ENCODE results near the gene RGS6.

RGS6 gene

DNA sequence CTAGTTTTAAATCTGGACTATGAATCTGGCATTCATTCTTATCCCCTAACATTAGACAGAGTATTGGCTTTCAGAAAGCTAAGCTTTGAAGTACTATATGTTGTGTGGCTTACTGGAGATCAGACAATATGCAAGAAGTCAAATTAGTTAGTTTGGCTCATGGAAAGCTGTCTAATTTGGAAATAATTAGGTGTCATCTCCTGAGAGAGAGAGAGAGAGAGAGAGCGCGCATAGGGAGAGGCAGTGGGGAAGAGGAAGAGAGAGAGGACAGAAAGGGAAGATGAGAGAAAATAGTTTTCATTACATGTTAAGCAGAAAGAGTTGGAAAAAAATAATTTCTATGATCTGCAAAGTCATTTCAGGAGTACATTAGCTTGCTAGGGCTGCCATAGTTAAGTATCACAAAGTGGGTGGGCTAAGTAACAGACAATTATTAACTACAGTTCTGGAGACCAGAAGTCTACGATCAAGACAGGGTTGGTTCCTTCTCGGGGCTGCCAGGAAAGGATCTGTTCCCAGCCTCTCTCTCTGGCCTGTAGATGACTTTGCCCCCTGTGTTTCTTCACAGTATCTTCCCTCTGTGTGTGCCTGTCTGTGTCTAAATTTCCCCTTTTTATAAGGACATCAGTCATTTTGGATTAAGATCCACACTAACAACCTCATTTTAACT, 404.2 kb downstream of the RGS6 start:
- DNase-seq, result no peak

DNA sequence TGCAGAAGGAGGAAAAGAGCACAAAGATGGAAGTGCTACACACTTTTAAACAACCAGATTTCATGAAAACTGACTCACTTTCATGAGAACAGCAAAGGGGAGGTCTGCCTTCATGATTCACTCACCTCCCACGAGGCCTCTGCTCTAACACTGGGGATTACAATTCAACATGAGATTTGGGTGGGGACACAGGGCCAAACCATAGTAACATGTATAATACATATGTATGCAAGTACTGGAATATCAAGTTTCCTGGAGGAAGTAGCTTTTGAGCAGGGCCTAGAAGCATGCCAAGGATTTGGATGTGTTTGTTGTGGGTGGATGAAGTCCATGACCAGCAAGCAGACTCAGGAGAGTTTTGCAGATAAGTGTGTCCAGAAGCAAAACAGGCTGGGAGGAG, 409.0 kb downstream of the RGS6 start:
- no peak for DNase-seq

DNA sequence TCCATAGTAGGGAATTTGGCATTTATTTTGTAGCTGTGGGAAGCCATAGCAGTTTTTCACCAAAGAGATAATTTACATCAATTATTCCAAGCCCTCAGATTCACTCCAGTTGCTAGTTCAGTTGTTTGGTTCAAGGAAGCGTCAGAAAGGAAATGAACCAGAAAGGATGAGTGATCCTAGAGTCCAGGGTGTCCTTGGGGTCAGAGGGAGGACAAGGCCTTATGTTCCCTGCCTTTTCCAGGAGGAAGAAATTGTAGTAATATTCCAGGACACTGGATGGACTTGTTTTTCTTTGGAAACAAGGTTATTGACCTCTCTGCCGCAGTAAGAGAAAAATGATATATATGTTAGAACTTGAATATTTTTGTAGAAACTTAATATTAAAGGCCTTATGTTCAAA, 409.5 kb downstream of the RGS6 start:
- DNase-seq, result no peak

DNA sequence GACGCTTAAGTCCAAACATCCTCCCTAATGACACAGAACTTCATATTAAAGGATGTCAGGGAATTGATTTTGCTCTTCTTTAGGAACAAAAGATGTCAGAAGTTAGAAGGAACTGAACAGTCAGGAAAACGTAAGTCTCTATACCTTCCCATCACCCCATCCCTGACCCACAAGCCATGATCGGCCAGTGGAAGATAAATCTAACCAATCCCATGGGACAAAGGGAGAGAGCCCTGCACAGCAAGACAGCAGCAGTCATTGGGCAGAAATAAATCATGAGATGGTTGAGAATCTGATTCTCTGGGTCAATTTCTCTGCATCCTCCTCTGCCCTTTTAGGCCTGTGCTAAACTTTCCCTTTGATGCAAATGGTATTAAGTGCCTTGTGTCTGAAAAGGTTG, 414.9 kb downstream of the RGS6 start:
- no peak for DNase-seq

DNA sequence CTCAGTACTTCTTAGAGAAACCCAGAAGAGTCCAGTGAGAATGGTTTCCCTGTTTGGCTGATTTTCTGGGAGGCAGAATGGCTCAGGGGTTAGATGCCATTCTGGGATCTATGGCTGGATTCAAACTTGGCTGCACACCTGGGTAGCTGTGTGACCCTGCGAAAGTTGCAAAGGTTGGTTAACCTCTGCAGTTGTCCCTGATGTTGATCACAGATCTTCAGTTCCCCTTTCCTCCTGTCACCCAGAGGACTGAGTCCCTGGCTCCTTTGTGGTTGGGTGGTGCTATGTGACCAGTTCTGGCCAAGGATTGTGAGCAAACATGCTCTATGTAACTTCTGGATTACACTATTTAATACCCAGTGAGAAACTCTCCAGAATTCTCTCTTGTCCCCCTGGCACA, 418.0 kb downstream of the RGS6 start:
- peak; percentile 2 for DNase-seq

DNA sequence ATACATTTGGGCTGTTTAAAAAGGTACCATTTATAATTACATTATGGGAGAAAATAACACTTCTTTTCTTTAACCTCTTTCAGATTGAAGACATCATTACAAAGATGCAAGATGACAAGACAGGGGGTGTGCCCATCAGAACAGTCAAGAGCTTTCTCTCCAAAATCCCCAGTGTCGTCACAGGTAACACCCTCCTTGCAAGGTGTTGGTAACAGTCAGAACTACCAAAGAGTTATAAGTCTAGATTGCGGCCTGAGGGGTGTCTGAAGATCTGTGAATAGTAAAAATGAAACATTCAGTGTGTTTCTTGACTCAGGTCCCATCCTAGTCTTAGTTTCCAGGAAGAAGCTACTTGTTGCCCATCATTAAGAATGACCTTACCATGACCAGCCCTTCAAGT, 419.8 kb downstream of the RGS6 start:
- DNase-seq, result no peak

DNA sequence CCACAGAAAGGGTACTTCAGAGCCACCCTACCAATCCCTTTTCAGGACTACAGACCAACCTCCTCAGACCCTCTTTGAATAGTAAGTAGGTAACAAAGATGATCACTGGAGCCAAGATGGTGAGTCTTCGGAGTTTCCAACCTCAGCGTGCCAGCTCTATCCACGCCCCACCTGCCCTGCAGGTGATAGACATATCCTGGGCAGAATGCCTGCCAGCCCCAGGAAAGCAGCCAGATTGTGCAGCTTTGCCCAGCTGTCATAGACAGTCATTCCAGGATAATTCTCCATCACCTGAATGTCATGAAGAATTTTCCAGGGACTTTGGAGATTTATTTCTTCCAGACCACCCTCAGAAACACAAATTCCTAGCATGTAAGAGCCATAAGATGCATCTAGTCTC, 434.4 kb downstream of the RGS6 start:
- DNase-seq, result no peak

DNA sequence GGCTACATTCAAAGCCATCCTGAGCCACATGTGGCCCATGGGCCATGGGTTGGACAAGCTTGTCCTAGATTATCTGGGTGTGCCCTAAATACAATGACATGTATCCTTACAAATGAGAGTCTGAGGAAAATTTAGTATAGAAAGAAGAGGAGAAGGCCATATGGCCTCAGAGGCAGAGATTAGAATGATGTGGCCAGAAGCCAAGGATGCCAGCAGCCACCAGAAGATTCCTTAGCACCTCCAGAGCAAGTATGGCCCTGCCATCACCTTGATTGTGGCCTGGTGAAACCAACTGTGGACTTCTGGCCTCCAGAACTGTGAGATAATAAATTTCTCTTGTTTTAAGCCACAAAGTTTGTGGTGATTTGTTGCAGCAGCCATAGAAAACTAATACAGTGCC, 436.9 kb downstream of the RGS6 start:
- DNase-seq, result no peak

DNA sequence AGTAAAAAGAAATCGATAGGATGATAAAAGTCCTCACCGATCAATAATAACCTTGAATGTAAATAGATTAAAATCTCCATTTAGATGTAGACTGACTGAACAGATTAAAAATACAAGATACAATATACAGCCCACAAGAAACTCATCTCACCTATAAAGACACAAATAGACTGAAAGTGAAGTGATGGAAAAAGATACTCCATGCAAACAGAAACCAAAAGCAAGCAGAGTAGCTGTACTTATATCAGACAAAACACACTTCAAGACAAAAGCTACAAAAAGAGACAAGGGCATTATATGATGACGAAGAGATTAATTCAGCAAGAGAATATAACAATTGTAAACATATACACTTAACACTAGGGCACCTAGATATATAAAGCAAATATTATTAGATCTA, 444.8 kb downstream of the RGS6 start:
- no peak for DNase-seq

DNA sequence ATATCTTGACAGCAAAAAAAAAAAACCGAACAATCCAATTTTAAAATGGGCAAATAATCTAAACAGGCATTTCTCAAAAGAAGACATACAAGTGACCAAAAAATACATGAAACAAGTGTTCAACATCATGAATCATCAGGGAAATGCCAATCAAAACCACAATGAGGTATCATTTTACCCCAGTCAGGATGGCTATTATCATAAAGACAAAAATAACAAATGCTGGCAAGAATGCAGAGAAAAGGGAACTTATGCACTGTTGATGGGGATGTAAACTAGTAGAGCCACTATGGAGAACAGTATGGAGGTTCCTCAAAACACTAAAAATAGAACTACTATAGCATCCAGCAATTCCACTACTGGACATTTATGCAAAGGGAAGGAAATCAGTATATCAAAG, 448.2 kb downstream of the RGS6 start:
- DNase-seq, result no peak

DNA sequence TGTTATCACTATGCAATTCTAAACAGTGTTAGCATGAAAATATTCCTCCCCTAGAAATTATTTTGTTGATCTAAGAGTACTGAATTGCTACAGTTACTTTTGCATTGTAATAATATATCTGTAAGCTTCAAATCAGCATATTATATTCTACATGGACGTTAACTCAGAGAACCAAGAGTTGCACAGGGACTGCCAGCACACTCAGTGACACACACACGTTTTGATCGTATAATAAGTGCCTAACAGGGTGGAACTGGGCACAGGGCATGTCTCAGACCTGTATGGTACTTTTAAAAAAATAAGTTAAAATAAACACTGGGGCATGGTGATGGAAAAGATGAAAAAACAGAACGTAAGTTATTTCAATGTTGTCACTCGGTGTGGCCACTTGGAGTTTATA, 451.6 kb downstream of the RGS6 start:
- no peak for DNase-seq

DNA sequence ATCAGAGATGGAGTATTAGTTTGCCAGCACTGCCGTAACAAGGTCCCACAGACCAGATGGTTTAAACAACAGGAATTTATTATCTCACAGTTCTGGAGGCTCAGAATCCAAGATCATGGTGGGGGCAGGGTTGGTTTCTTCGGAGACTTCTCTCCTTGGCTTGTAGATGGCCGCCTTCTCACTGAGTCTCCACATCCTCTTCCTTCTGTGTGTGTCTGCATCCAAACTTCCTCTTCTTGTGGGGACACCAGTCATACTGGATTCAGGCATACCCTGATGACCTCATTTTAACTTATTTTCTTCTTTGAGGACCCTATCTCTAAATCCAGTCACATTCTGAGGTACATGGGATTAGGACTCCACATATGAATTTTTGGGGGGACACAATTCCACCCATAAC, 455.5 kb downstream of the RGS6 start:
- no peak for DNase-seq

DNA sequence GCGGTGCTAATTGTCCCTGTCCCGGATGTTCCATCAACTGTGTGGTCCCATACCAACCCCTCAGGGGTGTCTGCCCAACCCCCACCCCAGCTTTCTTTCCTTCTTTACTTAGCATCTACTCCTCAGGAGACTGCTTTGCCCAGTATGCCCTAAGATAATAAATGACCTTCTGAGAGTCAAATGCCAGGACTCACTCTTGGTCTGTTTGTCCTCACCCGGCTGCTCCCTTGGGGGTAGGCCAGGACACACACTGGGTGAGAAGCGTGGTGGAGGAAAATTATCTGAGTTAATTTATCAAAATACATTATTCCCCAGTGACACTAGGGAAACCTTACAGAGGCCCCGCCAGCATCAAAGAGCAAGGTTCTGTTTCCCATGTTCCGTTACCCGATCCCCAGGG, 457.0 kb downstream of the RGS6 start:
- no peak for DNase-seq

DNA sequence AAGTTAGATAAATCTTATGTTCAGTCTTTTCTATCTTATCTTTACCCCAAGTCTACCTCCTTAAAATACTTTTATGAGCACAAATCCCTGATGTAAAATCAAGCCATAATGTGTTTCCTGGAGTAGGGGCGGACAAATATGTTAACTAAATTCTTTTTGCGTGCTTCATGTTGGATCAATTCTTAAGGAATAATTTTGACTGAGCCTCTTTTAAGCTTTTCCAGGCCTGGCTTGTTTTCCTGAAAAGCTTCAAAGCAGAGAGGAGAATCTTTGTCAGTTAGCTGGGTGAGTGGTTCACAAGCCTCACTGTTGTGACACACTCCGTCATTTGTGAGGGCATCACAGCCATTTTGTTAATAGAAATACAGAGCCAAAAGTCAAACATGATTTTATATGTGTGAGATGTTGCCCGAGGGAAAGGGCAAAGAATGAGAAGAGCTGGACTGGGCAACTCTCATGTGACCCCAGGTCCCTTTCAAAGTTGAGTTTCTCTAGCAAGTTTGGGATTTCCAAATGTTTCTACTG, 468.9 kb downstream of the RGS6 start:
- no peak for DNase-seq

DNA sequence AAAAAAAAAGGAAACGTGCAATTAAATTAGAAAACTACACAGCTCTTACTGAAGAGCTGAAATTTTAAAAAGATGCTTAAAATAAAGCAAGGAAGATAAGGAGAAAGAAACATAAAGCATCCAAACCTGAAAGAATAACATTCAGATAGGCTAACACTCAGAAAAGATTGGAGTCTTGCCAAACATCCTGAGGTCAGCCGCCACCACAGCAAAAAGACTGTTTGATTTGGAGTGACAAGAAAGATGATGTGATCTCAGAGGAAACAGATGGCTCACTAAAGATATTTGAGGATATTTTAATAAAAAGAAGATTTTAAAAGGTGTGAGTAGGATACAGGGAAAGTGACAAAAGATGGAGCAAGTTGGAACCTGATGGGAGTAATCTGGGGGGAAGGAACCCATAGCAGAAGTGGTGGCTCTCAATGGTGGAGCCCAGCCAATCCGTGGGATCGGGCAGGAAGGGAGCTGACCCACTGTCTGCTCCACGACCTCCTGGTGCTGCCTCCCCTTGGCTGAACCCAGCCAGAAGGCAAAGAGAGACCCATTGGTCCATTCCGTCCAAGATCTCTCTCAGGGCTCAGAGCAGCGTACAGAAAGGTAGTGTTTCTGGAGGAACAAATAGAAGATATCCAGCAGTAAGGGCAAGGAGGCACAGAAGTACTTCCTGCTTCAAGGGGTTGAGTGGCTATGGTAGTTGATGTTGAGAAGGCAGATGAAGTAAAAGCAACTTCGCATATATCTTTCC, 469.6 kb downstream of the RGS6 start:
- no peak for DNase-seq

DNA sequence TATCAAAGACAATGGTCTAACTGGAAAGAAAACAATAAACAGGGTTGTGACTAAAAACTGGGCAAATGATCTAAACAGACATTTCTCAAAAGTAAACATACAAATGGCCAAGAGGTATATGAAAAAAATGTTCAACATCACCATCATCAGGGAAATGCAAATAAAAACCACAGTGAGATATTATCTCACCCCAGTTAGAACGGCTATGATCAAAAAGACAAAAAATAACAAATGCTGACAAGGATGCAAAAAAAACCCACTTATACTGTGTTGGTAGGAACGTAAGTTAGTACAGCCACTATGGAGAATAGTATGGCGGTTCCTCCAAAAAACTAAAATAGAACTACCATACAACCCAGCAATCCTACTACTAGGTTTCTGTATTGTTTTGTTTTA, 470.1 kb downstream of the RGS6 start:
- no peak for DNase-seq

DNA sequence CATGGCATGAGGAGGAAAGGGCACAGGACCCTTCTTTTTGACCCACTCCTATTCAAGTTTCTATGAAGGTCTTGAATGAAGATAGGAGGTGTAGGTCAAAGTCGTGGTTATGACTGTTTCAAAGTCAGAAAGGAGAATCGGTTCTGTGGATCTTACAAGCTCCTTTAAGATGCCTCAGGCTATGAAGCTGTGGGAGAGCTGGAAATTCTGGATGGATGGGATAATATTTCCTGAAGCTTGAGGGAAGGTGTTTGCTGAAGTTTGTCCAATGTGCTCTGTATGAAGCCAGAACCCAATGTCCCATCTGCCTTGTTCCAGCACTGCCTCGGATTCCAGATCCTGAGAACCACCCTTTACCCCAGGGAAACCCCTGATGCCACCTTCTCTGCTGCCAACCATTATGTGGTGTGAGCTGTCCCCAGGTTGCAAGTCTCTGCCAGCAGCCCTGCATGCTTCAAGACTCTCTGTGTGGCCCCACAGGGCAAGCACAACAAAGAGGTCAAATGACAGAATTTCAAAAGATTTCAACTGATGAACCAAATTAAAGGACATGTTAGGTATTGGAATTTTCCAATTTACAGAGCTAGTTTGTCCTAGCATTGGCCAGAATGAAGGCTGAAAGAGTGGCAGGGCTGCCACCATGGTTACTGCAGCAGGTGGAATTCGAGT, 472.0 kb downstream of the RGS6 start:
- DNase-seq, result no peak

DNA sequence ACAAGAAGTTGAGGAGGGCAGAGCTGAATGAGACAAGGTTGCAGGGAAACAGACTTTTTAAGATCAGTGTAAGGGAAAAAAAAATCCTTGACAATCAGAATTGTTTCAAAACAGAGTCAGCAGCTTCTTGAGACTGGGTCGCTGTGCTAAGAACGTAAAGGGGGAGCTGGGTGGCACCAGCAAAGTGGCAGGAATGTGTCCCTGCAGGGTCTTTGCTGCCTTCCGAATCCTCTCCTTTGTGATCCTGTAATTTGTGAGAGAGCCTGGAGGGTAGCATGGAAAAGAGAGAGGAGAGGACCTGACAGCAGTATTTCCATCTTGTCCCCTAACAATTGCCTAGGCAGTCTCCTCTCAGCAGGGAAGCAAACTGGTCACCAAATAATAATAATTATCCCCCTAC, 472.8 kb downstream of the RGS6 start:
- DNase-seq, result no peak

DNA sequence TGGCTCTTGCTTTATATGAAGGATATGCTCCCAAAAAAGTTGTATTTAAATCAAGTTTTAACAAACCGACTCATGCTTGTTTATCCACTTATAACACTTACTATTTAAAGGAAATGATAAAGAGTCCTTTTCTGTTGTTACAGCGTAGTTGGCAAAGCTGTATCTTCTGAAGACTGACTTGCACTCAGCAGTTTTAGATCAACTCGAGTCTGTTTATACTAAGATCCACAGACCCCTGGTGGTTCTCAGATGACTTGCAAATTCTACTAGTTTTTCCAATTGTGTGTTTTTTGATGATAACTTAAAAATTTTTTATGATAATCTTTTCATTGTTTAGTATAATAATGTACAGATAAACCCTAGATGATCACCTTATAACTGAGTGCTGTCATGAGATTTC, 475.8 kb downstream of the RGS6 start:
- no peak for DNase-seq

DNA sequence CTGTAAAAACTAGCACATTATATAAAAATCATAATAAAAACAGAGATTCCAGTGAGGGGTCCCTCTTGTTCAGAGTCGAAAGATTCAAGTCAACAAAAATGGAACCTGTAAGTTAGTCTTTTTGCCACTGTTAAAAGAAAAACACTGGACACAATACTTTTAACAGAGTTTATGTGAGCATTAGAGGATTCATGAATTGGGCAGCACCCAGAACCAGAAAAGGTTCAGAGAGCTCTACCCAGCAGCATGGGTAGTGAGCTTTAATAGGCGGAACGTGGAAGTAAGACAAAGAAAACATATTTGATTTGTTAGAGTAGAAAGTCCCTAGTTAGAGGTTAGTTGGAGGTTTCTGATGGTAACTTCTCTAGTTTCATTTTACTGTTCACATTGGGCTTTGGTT, 476.8 kb downstream of the RGS6 start:
- DNase-seq, result no peak

DNA sequence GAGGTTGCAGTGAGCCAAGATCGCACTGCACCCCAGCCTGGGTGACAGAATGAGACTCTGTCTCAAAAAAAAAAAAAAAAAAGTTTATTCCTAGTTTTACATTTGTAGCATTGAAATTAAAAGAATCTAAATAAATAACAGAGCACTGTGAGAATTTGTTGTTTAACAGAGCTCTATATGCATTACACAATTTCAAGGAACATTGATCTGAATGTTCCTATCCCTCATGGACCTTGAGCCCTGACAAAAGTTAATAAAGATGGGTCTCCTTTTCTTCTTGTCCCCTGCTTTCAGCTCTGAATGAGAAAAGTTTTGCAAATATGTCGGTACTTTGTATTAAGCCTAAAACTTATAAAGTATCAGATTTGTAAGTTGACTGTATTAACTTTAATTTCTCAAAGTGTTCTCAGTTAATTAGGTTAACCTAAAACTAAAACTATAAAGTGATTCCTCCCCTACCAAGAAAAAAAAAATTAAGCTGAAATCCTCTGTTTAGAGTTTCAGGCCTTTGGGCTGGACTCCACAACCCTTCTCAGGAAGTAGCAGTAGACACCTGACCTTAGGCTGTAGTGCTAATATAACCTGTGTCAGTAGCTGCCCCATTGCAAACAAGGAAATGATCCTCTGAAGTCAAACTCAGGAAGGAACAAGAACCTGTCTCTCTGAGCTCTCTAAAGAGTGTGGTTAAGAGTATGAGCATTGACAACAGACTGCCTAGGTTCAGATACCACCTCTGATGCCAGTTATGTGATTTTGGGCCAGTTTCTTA, 484.0 kb downstream of the RGS6 start:
- DNase-seq, result no peak

DNA sequence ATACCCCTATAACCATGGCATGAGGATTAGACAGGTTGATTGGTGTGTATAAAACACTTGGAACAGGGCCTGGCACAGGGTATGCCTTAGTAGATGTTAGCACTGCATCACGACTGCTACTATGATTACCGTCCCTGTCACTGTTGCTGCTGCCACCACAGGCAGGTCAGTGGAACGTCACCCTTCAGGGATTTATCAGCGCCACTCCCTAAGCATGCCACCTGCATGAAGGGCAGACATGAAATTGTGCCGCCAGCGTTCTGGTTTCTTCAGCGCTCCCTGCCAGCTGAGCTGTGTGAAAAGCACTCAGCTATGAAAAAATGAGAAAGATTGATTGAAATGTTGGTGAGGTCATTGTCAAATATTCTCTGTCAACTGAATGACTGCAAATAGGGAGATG, 484.7 kb downstream of the RGS6 start:
- peak; percentile 67 for DNase-seq

DNA sequence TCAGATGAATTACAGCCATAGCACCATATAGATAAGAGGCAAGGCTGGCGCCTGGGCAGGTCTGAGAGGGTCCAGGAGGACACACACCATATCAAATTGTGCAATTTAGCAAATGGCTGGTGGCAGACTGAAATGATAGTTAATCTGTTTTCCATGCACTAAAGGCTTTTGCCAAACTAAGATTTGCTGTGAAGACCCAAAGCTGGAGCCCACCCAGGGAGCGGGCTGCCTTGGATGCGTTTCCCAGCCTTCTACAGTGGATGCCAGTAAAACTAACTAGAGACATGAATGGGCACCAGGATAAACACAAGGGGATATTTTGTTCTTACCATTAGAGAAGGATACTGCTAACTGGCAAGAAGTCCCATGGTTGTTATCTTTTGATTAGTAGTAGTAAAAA, 486.6 kb downstream of the RGS6 start:
- no peak for DNase-seq

All from RPMI8226 (cell line).